T-cell (primary cell): ENCODE data around the gene SLC39A10. TPM values are rescaled to one million over a fixed set of nuclear protein-coding genes. Genes with fewer than 3 reads are reported as not detected.

Experiments
- ATAC-seq, 4 experiments: fragments of 200-7000 bp in 3 of 4; fragments of 150-1000 bp in 1 of 4; cut with Tn5 transposase; replicated peaks in 1 of 4; 1 replicate in 3 of 4; 2 replicates in 1 of 4; pipeline ENCODE4 v1.10.0; 2021; ENCODE audit warnings: moderate library complexity in 3 of 4, mild to moderate bottlenecking in 2 of 4, moderate number of reproducible peaks in 1 of 4
- CTCF ChIA-PET, 2 donors: fragments of 300-600 bp; sonication (Branson Sonifier 250); formaldehyde crosslinking; loops; one replicate each; lab custom pipeline; 2022; ENCODE audit warnings: antibody characterized with exemption in 2 of 2; lab: Charles Lee
- POLR2A ChIA-PET, 2 donors: fragments of 300-600 bp; sonication (Branson Sonifier 250); formaldehyde crosslinking; loops; one replicate each; lab custom pipeline; 2022; ENCODE audit warnings: antibody characterized with exemption in 2 of 2; lab: Charles Lee
- DNase-seq, 35 experiments: peaks; one replicate each; pipeline versions ENCODE4 v3.0.0 to v3.0.0-alpha.2; 2013 to 2023
- H3K27ac ChIP-seq: one replicate; pipeline ENCODE4 v1.5.1; 2013; ENCODE audit warnings: low read length
- H3K27me3 ChIP-seq, 2 experiments: replicated peaks in 1 of 2; 1 replicate in 1 of 2; 2 replicates in 1 of 2; pipeline versions ENCODE4 v1.6.1 to v1.7.0; 2013; ENCODE audit warnings: low read length in 1 of 2, mixed read lengths in 1 of 2; ENCODE audit not compliant: control insufficient read depth in 2 of 2, insufficient read depth in 2 of 2; ENCODE audit errors: extremely low read depth in 1 of 2
- H3K36me3 ChIP-seq, 2 donors: 1 replicate in 1 of 2; 2 replicates in 1 of 2; pipeline versions ENCODE4 v1.6.1 to v1.7.0; 2013; ENCODE audit warnings: low read length in 1 of 2; ENCODE audit not compliant: control insufficient read depth in 2 of 2, insufficient read depth in 1 of 2; ENCODE audit errors: extremely low read depth in 1 of 2
- H3K4me1 ChIP-seq, 2 experiments: 1 replicate in 1 of 2; 2 replicates in 1 of 2; pipeline versions ENCODE4 v1.6.1 to v1.7.0; 2013; ENCODE audit warnings: low read length in 2 of 2, mixed read lengths in 1 of 2; ENCODE audit not compliant: insufficient read depth in 2 of 2, control insufficient read depth in 1 of 2; ENCODE audit errors: extremely low read depth in 1 of 2
- H3K4me3 ChIP-seq, 2 donors: 1 replicate in 1 of 2; 2 replicates in 1 of 2; pipeline versions ENCODE4 v1.5.1 to v1.7.0; 2013; ENCODE audit warnings: mild to moderate bottlenecking in 2 of 2, low read length in 1 of 2, moderate library complexity in 1 of 2; ENCODE audit not compliant: control insufficient read depth in 1 of 2; ENCODE audit errors: extremely low read depth in 1 of 2
- H3K9me3 ChIP-seq: 2 replicates; pipeline ENCODE4 v1.7.0; 2013
- H3K27ac Mint-ChIP-seq, 2 donors: one replicate each; pipeline ENCODE4 v1.8.0; 2020 to 2021; ENCODE audit warnings: mild to moderate bottlenecking in 2 of 2, mixed read lengths in 2 of 2
- H3K27me3 Mint-ChIP-seq, 2 donors: one replicate each; pipeline ENCODE4 v1.8.0; 2021 to 2022; ENCODE audit warnings: mixed read lengths in 2 of 2
- H3K36me3 Mint-ChIP-seq: one replicate; pipeline ENCODE4 v1.8.0; 2021; ENCODE audit warnings: mixed read lengths
- H3K4me1 Mint-ChIP-seq, 3 donors: one replicate each; pipeline ENCODE4 v1.8.0; 2020 to 2022; ENCODE audit warnings: mixed read lengths in 3 of 3, mild to moderate bottlenecking in 1 of 3
- H3K4me3 Mint-ChIP-seq, 3 donors: one replicate each; pipeline ENCODE4 v1.8.0; 2020 to 2022; ENCODE audit warnings: mild to moderate bottlenecking in 3 of 3, mixed read lengths in 3 of 3, moderate library complexity in 3 of 3
- H3K9me3 Mint-ChIP-seq, 3 donors: one replicate each; pipeline ENCODE4 v1.8.0; 2020 to 2022; ENCODE audit warnings: mixed read lengths in 3 of 3
- WGBS: methylation state at CpG from one replicate; pipeline ENCODE4 v1.1.5; 2013; ENCODE audit warnings: missing lambda C conversion rate; ENCODE audit not compliant: insufficient coverage; 5-methylcytosine and 5-hydroxymethylcytosine counted together
- total RNA-seq, 35 experiments: library from RNA in 6 of 35; stranded (reverse) in 6 of 35; fragments of 120-200 nt in 1 of 35; gene quantifications; one replicate each; pipeline versions ENCODE4 v1.2.1 to v1.2.4 and lab custom pipeline; 2013 to 2026

SLC39A10 gene
- total RNA-seq, 5 donors from 2014 or later (not counting 1 experiment from before 2014, with no cell fraction given): 49.8 to 81.7 (median 79.5) TPM

DNA sequence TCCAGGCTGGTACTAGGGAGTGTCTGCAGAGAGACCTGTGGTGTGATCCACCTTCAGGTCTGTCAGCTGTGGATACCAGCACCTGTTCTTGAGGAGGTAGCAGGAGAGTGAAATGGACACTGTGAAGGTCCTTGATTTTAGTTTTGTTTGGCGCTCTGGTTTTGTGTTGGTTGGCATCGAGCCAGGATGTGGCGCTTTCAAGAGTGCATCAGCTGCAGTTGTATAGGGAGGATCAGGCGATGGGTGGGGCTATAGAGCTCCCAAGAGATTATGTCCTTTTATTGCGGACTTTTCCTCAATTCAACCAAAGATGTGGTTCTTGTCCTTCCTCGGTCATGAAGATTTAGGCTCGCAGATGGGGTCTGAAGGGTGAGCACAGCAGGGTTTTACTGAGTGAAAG is 37.5 kb downstream of the SLC39A10 start:
- ChIA-PET POLR2A (no interaction called here), CTCF (interaction anchor here in 1 of 2 donors (0.6 kb wide), 1 partner anchor 247 kb away, joined by 3 read pairs; no protein-coding TSS in a partner anchor)
- ATAC-seq (no peak), DNase-seq (no peak)
- H3K36me3 ChIP-seq: peaks cover 0 to 14% of the 10 kb centered on the region in 2 donors
- H3K9me3 ChIP-seq: no peaks in the 10 kb centered on the region
- no peak overlapping the region for H3K27ac Mint-ChIP-seq
- 100% methylated on average over 5 of the region's 7 CpGs for WGBS
- no peaks in the 10 kb centered on the region for H3K27me3 Mint-ChIP-seq
- peaks cover 52 to 70% (median 68%) of the 10 kb centered on the region in 3 donors for H3K4me1 Mint-ChIP-seq
- H3K36me3 Mint-ChIP-seq: peaks cover 86% of the 10 kb centered on the region
- H3K4me3 ChIP-seq: no peak overlapping the region
- no peaks in the 10 kb centered on the region for H3K27me3 ChIP-seq
- peaks cover 25 to 49% (median 29%) of the 10 kb centered on the region in 3 donors for H3K9me3 Mint-ChIP-seq
- no peak overlapping the region for H3K27ac ChIP-seq
- no peak overlapping the region for H3K4me3 Mint-ChIP-seq
- no peaks in the 10 kb centered on the region for H3K4me1 ChIP-seq

DNA sequence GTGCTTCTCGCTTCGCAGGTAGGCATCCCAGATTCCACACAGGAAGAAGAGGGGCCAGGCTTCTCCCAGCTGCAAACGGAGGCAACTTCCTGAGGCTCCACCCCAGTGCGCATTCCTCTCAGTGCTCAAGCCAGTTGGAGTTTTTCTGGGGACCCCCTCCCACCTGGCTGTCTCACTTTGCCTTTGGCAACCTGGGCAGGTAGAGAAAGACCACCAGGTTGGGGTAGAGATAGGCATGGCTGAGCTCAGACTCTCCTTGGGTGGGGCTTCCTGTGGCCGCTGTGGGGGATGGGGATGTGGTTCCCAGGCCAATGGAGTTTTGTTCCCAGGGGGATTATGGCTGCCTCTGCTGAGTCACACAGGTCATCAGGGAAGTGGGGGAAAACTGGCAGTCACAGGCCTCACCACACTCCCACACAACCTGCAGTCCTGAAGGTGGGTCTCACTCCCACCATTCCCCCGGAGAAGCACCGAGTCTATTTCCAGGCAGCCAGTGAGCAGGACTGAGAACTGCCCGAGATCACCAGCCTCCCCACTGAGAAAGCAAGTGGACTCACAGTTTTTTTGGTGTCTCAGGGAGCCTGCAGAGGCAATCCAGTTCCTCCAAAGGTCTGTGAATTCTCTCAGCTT is 38.1 kb downstream of the SLC39A10 start:
- CTCF ChIA-PET: interaction anchor here in 1 of 2 donors (0.6 kb wide), 1 partner anchor 246 kb away, joined by 3 read pairs; no protein-coding TSS in a partner anchor
- no peak overlapping the region for H3K4me3 Mint-ChIP-seq
- Histone ChIP-seq H3K4me1 (no peaks in the 10 kb centered on the region), H3K4me3 (no peak overlapping the region), H3K27ac (no peak overlapping the region), H3K27me3 (no peaks in the 10 kb centered on the region), H3K9me3 (no peaks in the 10 kb centered on the region), H3K36me3 (peaks cover 0 to 12% of the 10 kb centered on the region in 2 donors)
- DNase-seq (no peak), ATAC-seq (no peak)
- H3K27me3 Mint-ChIP-seq: no peaks in the 10 kb centered on the region
- POLR2A ChIA-PET: no interaction called here
- H3K27ac Mint-ChIP-seq: no peak overlapping the region
- 100% methylated on average over 3 of the region's 8 CpGs for WGBS
- peaks cover 52 to 70% (median 68%) of the 10 kb centered on the region in 3 donors for H3K4me1 Mint-ChIP-seq
- H3K9me3 Mint-ChIP-seq: peaks cover 25 to 52% (median 33%) of the 10 kb centered on the region in 3 donors
- H3K36me3 Mint-ChIP-seq: peaks cover 88% of the 10 kb centered on the region

DNA sequence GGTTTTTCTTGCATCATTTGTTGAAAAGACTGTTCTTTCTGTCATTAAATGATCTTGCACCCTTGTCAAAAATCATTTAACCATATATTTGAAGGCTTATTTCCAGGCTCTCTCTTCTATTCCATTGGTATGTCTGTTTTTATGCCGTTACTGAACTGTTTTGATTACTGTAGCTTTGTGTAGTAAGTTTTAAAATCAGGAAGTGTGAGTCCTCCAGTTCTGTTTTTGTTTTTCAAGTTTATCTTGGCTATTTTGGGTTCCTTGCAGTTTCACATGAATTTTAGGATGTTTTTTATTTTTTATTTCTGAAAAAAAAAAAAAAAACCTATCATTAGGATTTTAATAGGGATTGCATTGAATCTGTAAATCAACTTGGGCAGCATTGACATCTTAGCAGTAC is 39.0 kb downstream of the SLC39A10 start:
- H3K9me3 Mint-ChIP-seq: peaks cover 25 to 52% (median 31%) of the 10 kb centered on the region in 3 donors

DNA sequence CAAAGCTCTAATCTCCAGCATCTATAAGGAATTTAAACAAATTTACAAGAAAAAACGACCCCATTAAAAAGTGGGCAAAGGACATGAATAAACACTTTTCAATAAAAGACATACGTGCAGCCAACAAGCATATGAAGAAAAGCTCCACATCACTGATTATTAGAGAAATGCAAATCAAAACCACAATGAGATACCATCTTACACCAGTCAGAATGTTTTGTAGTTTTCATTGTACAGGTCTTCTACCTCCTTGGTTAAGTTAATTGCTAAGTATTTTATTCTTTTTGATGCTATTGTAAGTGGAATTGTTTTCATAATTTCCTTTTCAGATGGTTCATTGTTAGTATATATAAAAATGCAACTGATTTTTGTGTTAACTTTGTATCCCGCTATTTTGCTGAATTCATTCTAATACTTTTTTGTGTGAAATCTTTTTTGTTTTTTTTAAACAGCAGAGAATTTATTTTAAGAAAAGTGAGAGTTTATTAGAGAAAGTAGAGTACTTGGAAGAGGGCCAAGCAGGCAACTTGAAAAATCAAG is 40.7 kb downstream of the SLC39A10 start:
- CTCF ChIA-PET: no interaction called here
- no peak overlapping the region for H3K27ac Mint-ChIP-seq
- peaks cover 0 to 14% of the 10 kb centered on the region in 2 donors for H3K36me3 ChIP-seq
- H3K4me3 Mint-ChIP-seq: no peak overlapping the region
- no peak for ATAC-seq
- H3K4me1 Mint-ChIP-seq: peaks cover 39 to 54% (median 52%) of the 10 kb centered on the region in 3 donors
- no peaks in the 10 kb centered on the region for H3K27me3 ChIP-seq
- no peak for DNase-seq
- no peak overlapping the region for H3K27ac ChIP-seq
- H3K4me1 ChIP-seq: no peaks in the 10 kb centered on the region
- POLR2A ChIA-PET: interaction anchor here in 1 of 2 donors (0.7 kb wide), 1 partner anchor 1925 kb away, joined by 5 read pairs; no protein-coding TSS in a partner anchor
- peaks cover 3% of the 10 kb centered on the region for H3K9me3 ChIP-seq
- no peaks in the 10 kb centered on the region for H3K27me3 Mint-ChIP-seq
- H3K4me3 ChIP-seq: no peak overlapping the region
- H3K36me3 Mint-ChIP-seq: peaks cover 84% of the 10 kb centered on the region
- peaks cover 15 to 43% (median 25%) of the 10 kb centered on the region in 3 donors for H3K9me3 Mint-ChIP-seq
- WGBS: no CpG with 5 or more reads among the region's 3 CpGs

More for the DNA sequence above, 39.0 kb downstream of the SLC39A10 start:
- peaks cover 50 to 68% (median 62%) of the 10 kb centered on the region in 3 donors for H3K4me1 Mint-ChIP-seq
- Histone ChIP-seq H3K27ac (no peak overlapping the region), H3K36me3 (peaks cover 0 to 14% of the 10 kb centered on the region in 2 donors), H3K27me3 (no peaks in the 10 kb centered on the region), H3K4me3 (no peak overlapping the region), H3K4me1 (no peaks in the 10 kb centered on the region), H3K9me3 (peaks cover 3% of the 10 kb centered on the region)
- no peak overlapping the region for H3K4me3 Mint-ChIP-seq
- ATAC-seq: no peak
- WGBS: no CpG with 5 or more reads among the region's 1 CpG
- POLR2A ChIA-PET: interaction anchor here in 1 of 2 donors (0.7 kb wide), 1 partner anchor 26 kb away, joined by 4 read pairs; no protein-coding TSS in a partner anchor
- no peak overlapping the region for H3K27ac Mint-ChIP-seq
- H3K27me3 Mint-ChIP-seq: no peaks in the 10 kb centered on the region
- no peak for DNase-seq
- H3K36me3 Mint-ChIP-seq: peaks cover 87% of the 10 kb centered on the region
- CTCF ChIA-PET: interaction anchor here in 1 of 2 donors (0.7 kb wide), 1 partner anchor 14 kb away, joined by 4 read pairs; no protein-coding TSS in a partner anchor

DNA sequence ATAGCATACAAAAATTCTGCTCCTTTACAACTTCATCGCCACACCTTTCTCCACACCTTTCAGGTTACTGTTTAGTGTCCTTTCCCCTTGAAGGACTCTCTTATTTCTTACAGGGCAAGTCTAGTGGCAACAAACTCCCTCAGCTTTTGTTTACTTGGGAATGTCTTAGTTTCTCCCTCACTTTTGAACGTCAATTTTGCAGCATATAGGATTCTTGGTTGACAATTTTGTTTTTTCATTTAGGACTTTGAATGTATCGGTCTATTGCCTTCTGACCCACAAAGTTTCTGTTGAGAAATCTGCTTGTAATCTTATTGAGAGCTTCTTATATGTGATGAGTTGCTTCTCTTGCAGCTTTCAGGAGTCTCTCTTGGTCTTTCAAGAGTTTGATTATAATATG is 43.5 kb downstream of the SLC39A10 start:
- peaks cover 0 to 10% of the 10 kb centered on the region in 2 donors for H3K36me3 ChIP-seq
- H3K27me3 ChIP-seq: no peaks in the 10 kb centered on the region
- H3K9me3 ChIP-seq: peaks cover 3% of the 10 kb centered on the region
- H3K4me3 ChIP-seq: no peak overlapping the region
- H3K4me1 Mint-ChIP-seq: peaks cover 23 to 42% (median 40%) of the 10 kb centered on the region in 3 donors
- ChIA-PET CTCF (no interaction called here), POLR2A (no interaction called here)
- DNase-seq: no peak
- 100% methylated on average over 1 of the region's 3 CpGs for WGBS
- no peak overlapping the region for H3K27ac ChIP-seq
- ATAC-seq: no peak
- peaks cover 74% of the 10 kb centered on the region for H3K36me3 Mint-ChIP-seq
- H3K27ac Mint-ChIP-seq: no peak overlapping the region
- no peaks in the 10 kb centered on the region for H3K27me3 Mint-ChIP-seq
- H3K4me1 ChIP-seq: no peaks in the 10 kb centered on the region
- H3K4me3 Mint-ChIP-seq: no peak overlapping the region
- H3K9me3 Mint-ChIP-seq: peaks cover 4 to 29% (median 19%) of the 10 kb centered on the region in 3 donors

DNA sequence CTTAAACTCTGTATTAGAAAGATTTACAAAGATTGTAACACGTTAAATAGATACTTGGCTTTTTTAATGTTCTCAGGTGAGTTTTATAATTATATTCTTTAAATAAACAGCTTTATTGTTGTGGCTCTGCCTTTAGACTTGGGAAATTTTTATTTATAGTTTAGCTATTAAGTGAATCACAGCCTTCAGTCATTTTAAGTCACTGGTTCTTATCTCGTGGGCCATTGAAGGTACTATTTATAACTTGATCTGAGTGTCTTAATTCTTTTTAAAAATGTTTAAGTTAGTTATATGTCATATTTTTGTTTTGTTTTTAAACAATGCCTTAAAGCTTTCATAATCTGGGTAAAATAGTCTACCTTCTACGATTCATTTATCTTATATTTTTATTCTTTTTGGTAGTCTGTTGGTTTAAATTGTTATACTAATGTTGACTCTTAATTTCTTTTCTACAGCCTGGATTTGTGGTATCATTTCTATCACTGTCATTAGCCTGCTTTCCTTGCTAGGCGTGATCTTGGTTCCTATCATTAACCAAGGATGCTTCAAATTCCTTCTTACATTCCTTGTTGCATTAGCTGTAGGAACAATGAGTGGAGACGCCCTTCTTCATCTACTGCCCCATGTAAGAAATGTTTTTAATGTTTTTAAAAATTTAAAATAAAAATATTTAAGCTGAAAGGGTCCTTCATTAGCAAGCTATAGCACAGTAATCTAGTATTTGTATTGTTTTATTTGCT is 49.3 kb downstream of the SLC39A10 start:
- CTCF ChIA-PET: interaction anchor here in 1 of 2 donors (1.1 kb wide), 1 partner anchor 47 kb away, joined by 3 read pairs; no protein-coding TSS in a partner anchor
- Mint-ChIP-seq H3K27me3 (no peaks in the 10 kb centered on the region), H3K27ac (no peak overlapping the region), H3K36me3 (peaks cover 65% of the 10 kb centered on the region), H3K4me1 (peaks cover 10 to 14% (median 14%) of the 10 kb centered on the region in 3 donors), H3K4me3 (no peak overlapping the region), H3K9me3 (peaks cover 0 to under 1% (median under 1%) of the 10 kb centered on the region in 3 donors)
- peaks cover 0 to 27% of the 10 kb centered on the region in 2 donors for H3K36me3 ChIP-seq
- no peaks in the 10 kb centered on the region for H3K27me3 ChIP-seq
- DNase-seq (no peak), ATAC-seq (no peak)
- no peak overlapping the region for H3K4me3 ChIP-seq
- no CpG with 5 or more reads among the region's 5 CpGs for WGBS
- H3K27ac ChIP-seq: no peak overlapping the region
- POLR2A ChIA-PET: interaction anchor here (0.5 to 0.6 kb wide), 2 partner anchors 228 to 465 kb away, joined by 3 to 8 read pairs; partner anchors contain the start of gene STK17B (in 1 of the 2)
- H3K4me1 ChIP-seq: no peaks in the 10 kb centered on the region
- no peaks in the 10 kb centered on the region for H3K9me3 ChIP-seq
